Glutamatergic neuron (in vitro differentiated cells): ENCODE measurements around the gene SDHD. TPM values are rescaled to one million over a fixed set of nuclear protein-coding genes. Genes with fewer than 3 reads are reported as not detected.

Experiments used
- DNase-seq: peaks from one replicate; pipeline ENCODE4 v3.0.0; 2022
- H3K27ac Mint-ChIP-seq: one replicate; pipeline ENCODE4 v1.8.0; 2020; ENCODE audit warnings: mild to moderate bottlenecking, mixed read lengths, inconsistent platforms; ENCODE audit not compliant: unreplicated experiment
- H3K27me3 Mint-ChIP-seq: one replicate; pipeline ENCODE4 v1.8.0; 2020; ENCODE audit warnings: mild to moderate bottlenecking, moderate library complexity, mixed read lengths, inconsistent platforms; ENCODE audit not compliant: unreplicated experiment
- H3K36me3 Mint-ChIP-seq: one replicate; pipeline ENCODE4 v1.8.0; 2020; ENCODE audit warnings: mild to moderate bottlenecking, mixed read lengths, inconsistent platforms; ENCODE audit not compliant: unreplicated experiment
- H3K4me1 Mint-ChIP-seq: one replicate; pipeline ENCODE4 v1.8.0; 2020; ENCODE audit warnings: mild to moderate bottlenecking, low read depth, mixed read lengths, inconsistent platforms; ENCODE audit not compliant: unreplicated experiment
- H3K4me3 Mint-ChIP-seq: one replicate; pipeline ENCODE4 v1.8.0; 2020; ENCODE audit warnings: mild to moderate bottlenecking, mixed read lengths, inconsistent platforms; ENCODE audit not compliant: unreplicated experiment
- H3K9me3 Mint-ChIP-seq: one replicate; pipeline ENCODE4 v1.8.0; 2020; ENCODE audit warnings: mild to moderate bottlenecking, moderate library complexity, mixed read lengths, inconsistent platforms; ENCODE audit not compliant: unreplicated experiment
- CTCF ChIP-seq: fragments of 200-600 bp; sonication (generic); IDR thresholded peaks from one replicate; pipeline ENCODE4 v1.5.0; 2021; ENCODE audit not compliant: partially characterized antibody, unreplicated experiment
- total RNA-seq: library from RNA; stranded (reverse); fragmentation: NEBNext Ultra II Directional; extraction: Animal tissue kit (Norgen Biotek cat#: 25700); gene quantifications from one replicate; pipeline ENCODE4 v1.2.1, GENCODE V29; 2021; ENCODE audit not compliant: unreplicated experiment

The SDHD gene
- total RNA-seq, 1 donor from 2014 or later, result 19.7 TPM

- Mint-ChIP-seq H3K4me3 (no peak overlapping the region), H3K36me3 (no peaks in the 10 kb centered on the region), H3K4me1 (no peaks in the 10 kb centered on the region), H3K27me3 (no peaks in the 10 kb centered on the region), H3K27ac (no peak overlapping the region), H3K9me3 (no peaks in the 10 kb centered on the region)
- no peak for DNase-seq
- TF ChIP-seq CTCF, result no peak
Observed at GRCh38 chr11:112134473-112134872, 47.8 kb downstream of the SDHD start.

GRCh38 chr11:112143597-112143996 is 56.9 kb downstream of the SDHD start:
- Mint-ChIP-seq H3K9me3 (no peaks in the 10 kb centered on the region), H3K4me1 (no peaks in the 10 kb centered on the region), H3K36me3 (no peaks in the 10 kb centered on the region), H3K27me3 (no peaks in the 10 kb centered on the region), H3K27ac (no peak overlapping the region), H3K4me3 (no peak overlapping the region)
- TF ChIP-seq CTCF, result no peak
- no peak for DNase-seq

Other genes with a start within 250 kb of the SDHD start
- 69.4 TPM for gene ALG9, start 215.3 kb upstream of the SDHD start, total RNA-seq
- gene FDXACB1, start 207.7 kb upstream of the SDHD start, total RNA-seq, result 1.6 TPM
- gene CFAP68, start 207.3 kb upstream of the SDHD start, total RNA-seq, result 21.7 TPM
- 0.64 TPM for gene CRYAB, start 175.1 kb upstream of the SDHD start, total RNA-seq
- 1.4 TPM for gene HSPB2, start 174.1 kb upstream of the SDHD start, total RNA-seq
- not detected for gene C11orf52, start 168.0 kb upstream of the SDHD start, total RNA-seq
- 27.2 TPM for gene DIXDC1, start 149.5 kb upstream of the SDHD start, total RNA-seq
- 55.0 TPM for gene DLAT, start 61.5 kb upstream of the SDHD start, total RNA-seq
- 1.4 TPM for gene PIH1D2, start 12.9 kb upstream of the SDHD start, total RNA-seq
- 22.3 TPM for gene NKAPD1, start 12.6 kb upstream of the SDHD start, total RNA-seq
- gene TIMM8B, start 117 bp upstream of the SDHD start, total RNA-seq, result 88.9 TPM
- not detected for gene IL18, start 77.2 kb downstream of the SDHD start, total RNA-seq
- not detected for gene TEX12, start 80.5 kb downstream of the SDHD start, total RNA-seq
- 2.6 TPM for gene BCO2, start 88.6 kb downstream of the SDHD start, total RNA-seq
- 47.7 TPM for gene PTS, start 139.6 kb downstream of the SDHD start, total RNA-seq
- not detected for gene PLET1, start 174.0 kb downstream of the SDHD start, total RNA-seq